Transverse colon (tissue), 4 donors: ENCODE results near the gene ZNF79.

Source experiments
- POLR2A ChIP-seq: fragments of 450-650 bp; IDR thresholded peaks from one replicate; pipeline ENCODE4 v1.6.1; 2016; ENCODE audit warnings: antibody characterized with exemption, mild to moderate bottlenecking, moderate library complexity
- POLR2AphosphoS5 ChIP-seq, 3 donors: sonication (generic); formaldehyde crosslinking; IDR thresholded peaks; one replicate each; pipeline ENCODE4 v1.6.1; 2016; ENCODE audit warnings: antibody characterized with exemption in 3 of 3
- TF ChIP-seq, protein P1 (sequence below), 5 experiments: fragments of 200-600 bp in 3 of 5; fragments of 450-650 bp in 2 of 5; sonication (generic) in 3 of 5; IDR thresholded peaks; 1 replicate in 2 of 5; 2 replicates in 3 of 5; pipeline ENCODE4 v1.5.1; 2016 to 2017; ENCODE audit warnings: antibody characterized with exemption in 5 of 5, inconsistent platforms in 3 of 5, mild to moderate bottlenecking in 2 of 5, moderate library complexity in 1 of 5

DNA sequence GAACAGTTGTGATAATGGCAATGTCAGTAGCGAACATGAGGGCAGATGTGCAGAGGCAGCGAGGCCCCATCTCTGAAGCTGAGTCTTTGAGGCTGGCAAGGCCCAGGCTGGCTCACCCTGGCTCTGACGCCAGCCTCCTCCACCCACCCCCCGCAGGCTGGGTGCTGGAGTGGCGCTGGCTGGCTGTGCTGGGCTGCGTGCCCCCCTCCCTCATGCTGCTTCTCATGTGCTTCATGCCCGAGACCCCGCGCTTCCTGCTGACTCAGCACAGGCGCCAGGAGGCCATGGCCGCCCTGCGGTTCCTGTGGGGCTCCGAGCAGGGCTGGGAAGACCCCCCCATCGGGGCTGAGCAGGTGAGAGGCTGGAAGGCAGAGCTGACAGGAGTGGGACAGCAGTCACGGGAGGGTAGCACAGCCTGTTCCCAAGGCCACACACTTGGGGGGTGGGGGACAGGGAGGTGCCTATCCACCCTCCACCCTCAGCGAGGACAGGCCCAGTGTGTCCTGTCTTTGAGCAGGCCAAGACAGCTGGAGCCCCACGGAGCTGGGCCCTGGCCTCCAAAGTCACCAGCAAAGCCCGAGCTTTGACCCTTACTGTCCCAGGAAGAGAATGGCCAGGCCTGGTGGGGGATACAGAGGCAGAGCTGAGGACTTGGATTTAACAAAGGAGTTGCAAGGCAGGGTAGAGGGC, 21.6 kb upstream of the ZNF79 start:
- TF ChIP-seq, protein P1, sequence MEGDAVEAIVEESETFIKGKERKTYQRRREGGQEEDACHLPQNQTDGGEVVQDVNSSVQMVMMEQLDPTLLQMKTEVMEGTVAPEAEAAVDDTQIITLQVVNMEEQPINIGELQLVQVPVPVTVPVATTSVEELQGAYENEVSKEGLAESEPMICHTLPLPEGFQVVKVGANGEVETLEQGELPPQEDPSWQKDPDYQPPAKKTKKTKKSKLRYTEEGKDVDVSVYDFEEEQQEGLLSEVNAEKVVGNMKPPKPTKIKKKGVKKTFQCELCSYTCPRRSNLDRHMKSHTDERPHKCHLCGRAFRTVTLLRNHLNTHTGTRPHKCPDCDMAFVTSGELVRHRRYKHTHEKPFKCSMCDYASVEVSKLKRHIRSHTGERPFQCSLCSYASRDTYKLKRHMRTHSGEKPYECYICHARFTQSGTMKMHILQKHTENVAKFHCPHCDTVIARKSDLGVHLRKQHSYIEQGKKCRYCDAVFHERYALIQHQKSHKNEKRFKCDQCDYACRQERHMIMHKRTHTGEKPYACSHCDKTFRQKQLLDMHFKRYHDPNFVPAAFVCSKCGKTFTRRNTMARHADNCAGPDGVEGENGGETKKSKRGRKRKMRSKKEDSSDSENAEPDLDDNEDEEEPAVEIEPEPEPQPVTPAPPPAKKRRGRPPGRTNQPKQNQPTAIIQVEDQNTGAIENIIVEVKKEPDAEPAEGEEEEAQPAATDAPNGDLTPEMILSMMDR (IDR thresholded peaks at IDR 0.05), result no peak
- TF ChIP-seq POLR2AphosphoS5 (IDR thresholded peaks at IDR 0.05) (no peak), POLR2A (no peak)
